SK-N-SH treated with all-trans-retinoic acid at 6 μM for 48 hours (cell line): Measurements from ENCODE around the gene MAGEB6.

ENCODE experiments used
- PATZ1 ChIP-seq: fragments of 250-450 bp; sonication (Bioruptor Pico); IDR thresholded peaks from 2 replicates; pipeline ENCODE4 v1.8.0; 2020; ENCODE audit warnings: mild to moderate bottlenecking, moderate library complexity, borderline replicate concordance
- TOX ChIP-seq: fragments of 250-450 bp; sonication (Bioruptor Pico); IDR thresholded peaks from 2 replicates; pipeline ENCODE4 v1.8.0; 2021; ENCODE audit warnings: mild to moderate bottlenecking, moderate library complexity, borderline replicate concordance

- no peak for TF ChIP-seq TOX (CRISPR knock-in tag)
- no peak for TF ChIP-seq PATZ1 (CRISPR knock-in tag)
These were observed at the start of gene MAGEB6 for GRCh38 chrX:26192204-26192603.
